K562 (cell line): ENCODE measurements around the gene ERF. TPM values are rescaled to one million over a fixed set of nuclear protein-coding genes. Genes with fewer than 3 reads are reported as not detected.

ENCODE experiments used
- ARID1B ChIP-seq: fragments of 450-650 bp; IDR thresholded peaks from 2 replicates; pipeline ENCODE4 v1.6.1; 2016; ENCODE audit warnings: antibody characterized with exemption, mild to moderate bottlenecking, inconsistent platforms
- ATF3 ChIP-seq, 2 experiments: fragments of 450-650 bp in 1 of 2; sonication (generic) in 1 of 2; formaldehyde crosslinking in 1 of 2; IDR thresholded peaks in 1 of 2; conservative IDR thresholded peaks in 1 of 2; 2 replicates each; pipeline versions ENCODE4 v1.6.1 to v1.8.1; 2016 to 2023; ENCODE audit warnings: mild to moderate bottlenecking in 2 of 2, moderate library complexity in 2 of 2, inconsistent platforms in 1 of 2, missing genetic modification reagents in 1 of 2
- CAMTA2 ChIP-seq: fragments of 250-450 bp; sonication (Bioruptor Pico); conservative IDR thresholded peaks from 2 replicates; pipeline ENCODE4 v1.5.1; 2022
- CGGBP1 ChIP-seq: fragments of 250-450 bp; sonication (Bioruptor Pico); IDR thresholded peaks from 2 replicates; pipeline ENCODE4 v1.9.0; 2021; ENCODE audit warnings: mild to moderate bottlenecking
- KLF1 ChIP-seq: fragments of 450-650 bp; IDR thresholded peaks from 2 replicates; pipeline ENCODE4 v1.6.1; 2016; ENCODE audit warnings: missing genetic modification characterization, missing compliant biosample characterization
- KLF13 ChIP-seq: fragments of 450-650 bp; IDR thresholded peaks from 2 replicates; pipeline ENCODE4 v1.6.1; 2016; ENCODE audit warnings: missing genetic modification characterization, low read depth, mild to moderate bottlenecking, missing compliant biosample characterization, moderate library complexity, borderline replicate concordance
- LCOR ChIP-seq: sonication (generic); formaldehyde crosslinking; IDR thresholded peaks from 2 replicates; pipeline ENCODE4 v1.8.0; 2022; ENCODE audit warnings: mild to moderate bottlenecking, missing genetic modification reagents
- NBN ChIP-seq: fragments of 450-650 bp; IDR thresholded peaks from 2 replicates; pipeline ENCODE4 v1.6.1; 2016; ENCODE audit warnings: low read depth, mild to moderate bottlenecking
- NFRKB ChIP-seq: fragments of 450-650 bp; IDR thresholded peaks from 2 replicates; pipeline ENCODE4 v1.6.1; 2016; ENCODE audit warnings: low read depth
- POLR2G ChIP-seq: fragments of 200-400 bp; formaldehyde crosslinking; IDR thresholded peaks from 2 replicates; pipeline ENCODE4 v1.6.1; 2017; ENCODE audit warnings: low read depth, mild to moderate bottlenecking, antibody characterized with exemption, low read length, moderate library complexity
- RCOR1 ChIP-seq, 2 experiments: IDR thresholded peaks; 2 replicates each; pipeline ENCODE4 v1.6.1; 2012; ENCODE audit warnings: low read depth in 2 of 2, low read length in 2 of 2, borderline replicate concordance in 1 of 2, improper control_type of control experiment in 1 of 2
- SAP30 ChIP-seq: fragments of 200-600 bp; sonication (generic); IDR thresholded peaks from 2 replicates; pipeline ENCODE4 v1.6.1; 2012; ENCODE audit warnings: borderline replicate concordance, low read depth, mild to moderate bottlenecking, moderate library complexity, low read length, control low read depth, inconsistent platforms; ENCODE audit not compliant: insufficient read depth, poor library complexity, severe bottlenecking
- SIN3A ChIP-seq, 2 experiments: fragments of 150-350 bp in 1 of 2; IDR thresholded peaks; 2 replicates each; pipeline ENCODE4 v1.6.1; 2011 to 2016; ENCODE audit warnings: borderline replicate concordance in 2 of 2, low read depth in 2 of 2, low read length in 2 of 2, mild to moderate bottlenecking in 2 of 2, moderate library complexity in 2 of 2; ENCODE audit not compliant: control insufficient read depth in 1 of 2
- ZC3H11A ChIP-seq: IDR thresholded peaks from 2 replicates; pipeline ENCODE4 v1.6.1; 2012; ENCODE audit warnings: low read depth, low read length, improper control_type of control experiment
- ZFX ChIP-seq: sonication (generic); formaldehyde crosslinking; IDR thresholded peaks from 2 replicates; pipeline ENCODE4 v1.8.0; 2022; ENCODE audit warnings: mild to moderate bottlenecking, missing genetic modification reagents, moderate library complexity
- ZNF263 ChIP-seq: sonication (generic); formaldehyde crosslinking; IDR thresholded peaks from 2 replicates; pipeline ENCODE4 v1.8.0; 2022; ENCODE audit warnings: mild to moderate bottlenecking, missing genetic modification reagents, borderline replicate concordance
- ZNF76 ChIP-seq: fragments of 250-450 bp; sonication (Bioruptor Pico); IDR thresholded peaks from 2 replicates; pipeline ENCODE4 v1.4.0; 2020; ENCODE audit warnings: mild to moderate bottlenecking, moderate library complexity, borderline replicate concordance
- polyA plus RNA-seq, 8 experiments: library from polyadenylated mRNA; depleted of rRNA in 4 of 8; stranded (reverse) in 5 of 8; unstranded in 3 of 8; fragments of >200 nt; fragmentation: Nextera tagmentation in 2 of 8; fragmentation: Illumina TruSeq in 1 of 8; extraction: Ambion mirVana in 2 of 8; extraction: Trizol in 1 of 8; gene quantifications; 2 replicates each; pipeline versions ENCODE4 v1.2.1 to v1.2.3, GENCODE V29; 2011 to 2014; ENCODE audit warnings: inconsistent platforms in 1 of 8, missing spikeins in 1 of 8
- total RNA-seq, 7 experiments: library from RNA; depleted of rRNA in 6 of 7; stranded (reverse); fragments of >200 nt in 6 of 7; fragmentation: Illumina TruSeq in 2 of 7; extraction: Trizol in 2 of 7; gene quantifications; 2 replicates each; pipeline versions ENCODE4 v1.2.1 to v1.2.3, GENCODE V29; 2011 to 2021; ENCODE audit warnings: low replicate concordance in 1 of 7
- TF ChIP-seq, protein P1 (sequence below), 2 experiments: fragments of 150-350 bp in 1 of 2; IDR thresholded peaks; 2 replicates each; pipeline ENCODE4 v1.6.1; 2012 to 2016; ENCODE audit warnings: low read depth in 2 of 2, low read length in 2 of 2, mild to moderate bottlenecking in 1 of 2, moderate library complexity in 1 of 2

ERF gene
- total and polyA plus RNA-seq, 9 of the 15 experiments (the other 6 are each of a cell fraction or from before 2014, with no cell fraction given), result 0.03 to 75.4 (median 27.0) TPM

DNA sequence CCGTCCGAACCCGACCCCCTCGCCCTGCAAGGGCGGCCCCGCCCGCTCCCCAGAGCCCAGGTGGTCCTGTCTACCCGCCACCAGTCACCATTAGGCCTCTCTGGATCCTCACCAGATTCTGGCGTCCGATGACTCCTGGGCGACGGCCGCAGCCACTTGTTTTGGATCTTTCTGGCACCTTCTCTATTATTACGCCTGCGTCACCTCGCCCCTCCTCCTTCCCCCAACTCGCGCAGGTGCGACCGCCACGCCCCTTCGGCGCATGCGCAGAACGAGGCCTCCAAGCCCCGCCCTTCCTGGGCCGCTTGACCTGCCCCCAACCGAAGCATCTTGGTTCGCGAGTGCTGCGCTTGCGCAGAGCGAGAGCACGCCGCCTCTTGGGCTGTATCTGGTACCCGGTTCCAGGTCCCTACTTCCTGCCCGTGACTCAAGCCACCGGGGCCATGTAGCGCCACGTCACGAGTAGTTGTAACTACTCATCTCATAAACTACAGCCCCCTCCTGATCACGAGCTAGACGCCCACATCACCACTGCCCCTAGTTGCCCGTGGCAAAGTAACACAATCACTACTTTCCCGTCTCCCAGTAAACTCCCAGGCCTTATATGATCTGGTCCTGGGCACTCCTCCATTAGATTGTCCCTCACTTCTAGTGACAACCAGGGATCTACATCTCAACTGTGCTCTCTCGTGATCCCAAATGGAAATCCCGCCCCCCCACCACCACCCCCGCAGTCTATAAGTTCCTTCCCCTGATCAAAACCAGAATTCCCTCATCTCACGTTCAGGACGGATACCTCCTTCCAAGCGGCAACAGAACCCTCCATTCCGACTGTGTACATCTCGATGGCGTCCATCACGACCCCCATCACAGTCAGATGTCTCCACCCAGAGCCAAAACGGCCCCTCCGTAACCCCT lies 37.1 kb downstream of the ERF start, which contains the start of gene DEDD2 (continued):
- TF ChIP-seq SAP30, result peak; percentile 77
- peak; percentile 80 for TF ChIP-seq ZFX
- TF ChIP-seq, protein P1, sequence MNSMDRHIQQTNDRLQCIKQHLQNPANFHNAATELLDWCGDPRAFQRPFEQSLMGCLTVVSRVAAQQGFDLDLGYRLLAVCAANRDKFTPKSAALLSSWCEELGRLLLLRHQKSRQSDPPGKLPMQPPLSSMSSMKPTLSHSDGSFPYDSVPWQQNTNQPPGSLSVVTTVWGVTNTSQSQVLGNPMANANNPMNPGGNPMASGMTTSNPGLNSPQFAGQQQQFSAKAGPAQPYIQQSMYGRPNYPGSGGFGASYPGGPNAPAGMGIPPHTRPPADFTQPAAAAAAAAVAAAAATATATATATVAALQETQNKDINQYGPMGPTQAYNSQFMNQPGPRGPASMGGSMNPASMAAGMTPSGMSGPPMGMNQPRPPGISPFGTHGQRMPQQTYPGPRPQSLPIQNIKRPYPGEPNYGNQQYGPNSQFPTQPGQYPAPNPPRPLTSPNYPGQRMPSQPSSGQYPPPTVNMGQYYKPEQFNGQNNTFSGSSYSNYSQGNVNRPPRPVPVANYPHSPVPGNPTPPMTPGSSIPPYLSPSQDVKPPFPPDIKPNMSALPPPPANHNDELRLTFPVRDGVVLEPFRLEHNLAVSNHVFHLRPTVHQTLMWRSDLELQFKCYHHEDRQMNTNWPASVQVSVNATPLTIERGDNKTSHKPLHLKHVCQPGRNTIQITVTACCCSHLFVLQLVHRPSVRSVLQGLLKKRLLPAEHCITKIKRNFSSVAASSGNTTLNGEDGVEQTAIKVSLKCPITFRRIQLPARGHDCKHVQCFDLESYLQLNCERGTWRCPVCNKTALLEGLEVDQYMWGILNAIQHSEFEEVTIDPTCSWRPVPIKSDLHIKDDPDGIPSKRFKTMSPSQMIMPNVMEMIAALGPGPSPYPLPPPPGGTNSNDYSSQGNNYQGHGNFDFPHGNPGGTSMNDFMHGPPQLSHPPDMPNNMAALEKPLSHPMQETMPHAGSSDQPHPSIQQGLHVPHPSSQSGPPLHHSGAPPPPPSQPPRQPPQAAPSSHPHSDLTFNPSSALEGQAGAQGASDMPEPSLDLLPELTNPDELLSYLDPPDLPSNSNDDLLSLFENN (IDR thresholded peaks at IDR 0.05; ENCODE audit: low read depth in 2 of 2, low read length in 2 of 2), result 0 out of 4 replicates have a peak, but pooled peaks of 1 of the 2 experiments have one; percentile 27
- TF ChIP-seq ARID1B, result peak; percentile 38; the same call in 1 of the 2 replicates
- no peak for TF ChIP-seq CAMTA2 (CRISPR knock-in tag)
- TF ChIP-seq ZNF76 (CRISPR knock-in tag), result no peak
- TF ChIP-seq SIN3A (IDR thresholded peaks at IDR 0.05; ENCODE audit: borderline replicate concordance in 2 of 2, control insufficient read depth in 1 of 2, low read depth in 2 of 2, low read length in 2 of 2), result peak in 1 of 2 experiments; percentile 61; a peak in 2 of 4 replicates
- peak; percentile 68 for TF ChIP-seq ATF3 (IDR thresholded peaks at IDR 0.05)
- no peak for TF ChIP-seq ATF3 (CRISPR knock-in tag; conservative IDR thresholded peaks at IDR 0.05)
- TF ChIP-seq ZC3H11A, result no peak
- TF ChIP-seq CGGBP1 (CRISPR knock-in tag), result no peak
- no peak for TF ChIP-seq ZNF263 (CRISPR knock-in tag)
- 0 out of 2 replicates have a peak, but pooled peaks have one; percentile 23 for TF ChIP-seq NBN
- 0 out of 2 replicates have a peak, but pooled peaks have one; percentile 9 for TF ChIP-seq KLF13 (tag)
- peak; percentile 84 for TF ChIP-seq POLR2G
- TF ChIP-seq LCOR, result peak; percentile 80; the same call in 1 of the 2 replicates
- peak; percentile 100 for TF ChIP-seq KLF1
- 0 out of 2 replicates have a peak, but pooled peaks have one; percentile 47 for TF ChIP-seq NFRKB
- peak in 1 of 2 experiments; percentile 81; a peak in 2 of 4 replicates for TF ChIP-seq RCOR1 (IDR thresholded peaks at IDR 0.05; ENCODE audit: borderline replicate concordance in 1 of 2, low read depth in 2 of 2, low read length in 2 of 2)
